Left ventricle myocardium inferior (tissue), 1 donor: ENCODE results near the gene BLACAT1. TPM values are rescaled to one million over a fixed set of nuclear protein-coding genes. Genes with fewer than 3 reads are reported as not detected.

Experiments
- DNase-seq: peaks from one replicate; pipeline ENCODE4 v3.0.0-alpha.2; 2020
- H3K27ac ChIP-seq: fragments of 200-600 bp; replicated peaks from 2 replicates; pipeline ENCODE4 v1.8.0; 2021
- H3K27me3 ChIP-seq: fragments of 200-600 bp; 2 replicates; pipeline ENCODE4 v1.8.0; 2021; ENCODE audit warnings: low read depth
- H3K36me3 ChIP-seq: fragments of 200-600 bp; 2 replicates; pipeline ENCODE4 v1.8.0; 2021
- H3K4me1 ChIP-seq: fragments of 200-600 bp; 2 replicates; pipeline ENCODE4 v1.8.0; 2021
- H3K4me3 ChIP-seq: fragments of 200-600 bp; 2 replicates; pipeline ENCODE4 v1.8.0; 2021; ENCODE audit warnings: mild to moderate bottlenecking, moderate library complexity
- H3K9me3 ChIP-seq: fragments of 200-600 bp; replicated peaks from 2 replicates; pipeline ENCODE4 v1.8.0; 2021
- CTCF ChIP-seq: fragments of 200-600 bp; IDR thresholded peaks from 2 replicates; pipeline ENCODE4 v1.8.0; 2021; ENCODE audit warnings: antibody characterized with exemption, mild to moderate bottlenecking, borderline replicate concordance
- intact Hi-C: fragments of 100-400 bp; cut with micrococcal nuclease; formaldehyde crosslinking; loops from one replicate; pipeline ENCODE4 v1.11.0; 2022
- total RNA-seq: library from RNA; stranded (reverse); fragmentation: NEBNext Ultra II Directional; extraction: Animal tissue kit (Norgen Biotek cat#: 25700); gene quantifications from one replicate; pipeline ENCODE4 v1.2.1, GENCODE V29; 2021
- donor health status: DM: no; HTN: yes; CAD: no; lungs with severe emphysema.

Gene BLACAT1
- total RNA-seq, 1 donor from 2014 or later, result not detected

GRCh38 chr1:205430696-205431305, 25.0 kb downstream of the BLACAT1 start:
- DNase-seq, result peak; percentile 61
- intact Hi-C loops, result no loop called here

GRCh38 chr1:205429762-205430695, 25.8 kb downstream of the BLACAT1 start:
- Histone ChIP-seq H3K27me3 (no peaks in the 10 kb centered on the region), H3K4me1 (peaks cover 12% of the 10 kb centered on the region), H3K9me3 (no peaks in the 10 kb centered on the region), H3K4me3 (peak overlapping the region; percentile 66), H3K36me3 (no peaks in the 10 kb centered on the region), H3K27ac (no peak overlapping the region)
- intact Hi-C loops, result no loop called here
- no peak for DNase-seq
- no peak for TF ChIP-seq CTCF

More at GRCh38 chr1:205430696-205431305, 25.0 kb downstream of the BLACAT1 start:
- peak; percentile 85 for TF ChIP-seq CTCF
- Histone ChIP-seq H3K36me3 (no peaks in the 10 kb centered on the region), H3K27ac (no peak overlapping the region), H3K27me3 (no peaks in the 10 kb centered on the region), H3K4me1 (peaks cover 12% of the 10 kb centered on the region), H3K9me3 (no peaks in the 10 kb centered on the region), H3K4me3 (peak overlapping the region; percentile 66)

- no peak for TF ChIP-seq CTCF
- no peak for DNase-seq
- Histone ChIP-seq H3K9me3 (no peaks in the 10 kb centered on the region), H3K4me3 (no peak overlapping the region), H3K27ac (no peak overlapping the region), H3K27me3 (no peaks in the 10 kb centered on the region), H3K36me3 (no peaks in the 10 kb centered on the region), H3K4me1 (peaks cover 31% of the 10 kb centered on the region)
- intact Hi-C loops, result no loop called here
These were observed 30.8 kb downstream of the BLACAT1 start for GRCh38 chr1:205424901-205425600.

- peaks cover 30% of the 10 kb centered on the region for H3K4me1 ChIP-seq
- H3K36me3 ChIP-seq, result no peaks in the 10 kb centered on the region
- intact Hi-C loops, result no loop called here
- H3K4me3 ChIP-seq, result no peak overlapping the region
- H3K27ac ChIP-seq, result no peak overlapping the region
- H3K9me3 ChIP-seq, result no peaks in the 10 kb centered on the region
- H3K27me3 ChIP-seq, result no peaks in the 10 kb centered on the region
- DNase-seq, result no peak
- no peak for TF ChIP-seq CTCF
These were observed 31.9 kb downstream of the BLACAT1 start for GRCh38 chr1:205423814-205424399.

GRCh38 chr1:205422993-205423642, 32.7 kb downstream of the BLACAT1 start:
- Histone ChIP-seq H3K36me3 (no peaks in the 10 kb centered on the region), H3K4me3 (no peak overlapping the region), H3K27ac (peak overlapping the region; percentile 14), H3K9me3 (no peaks in the 10 kb centered on the region), H3K4me1 (peaks cover 28% of the 10 kb centered on the region), H3K27me3 (no peaks in the 10 kb centered on the region)
- intact Hi-C loops, result no loop called here
- peak; percentile 22 for TF ChIP-seq CTCF
- DNase-seq, result no peak
